Parathyroid adenoma (tissue), 2 donors: ENCODE results near the gene SYT14.

ENCODE experiments used
- H2AFZ ChIP-seq: fragments of 300-600 bp; sonication (generic); one replicate; pipeline ENCODE4 v1.7.0; 2017; ENCODE audit warnings: antibody characterized with exemption, mild to moderate bottlenecking
- H3K27ac ChIP-seq: fragments of 300-600 bp; sonication (generic); one replicate; pipeline ENCODE4 v1.7.0; 2017
- H3K27me3 ChIP-seq: fragments of 300-600 bp; sonication (generic); one replicate; pipeline ENCODE4 v1.7.0; 2017; ENCODE audit warnings: low read length; ENCODE audit not compliant: control insufficient read depth, insufficient read depth
- H3K36me3 ChIP-seq: fragments of 300-600 bp; sonication (generic); one replicate; pipeline ENCODE4 v1.7.0; 2017; ENCODE audit warnings: low read length; ENCODE audit not compliant: control insufficient read depth, insufficient read depth
- H3K4me1 ChIP-seq: fragments of 300-600 bp; sonication (generic); one replicate; pipeline ENCODE4 v1.7.0; 2017; ENCODE audit warnings: control low read depth
- H3K4me2 ChIP-seq: fragments of 300-600 bp; sonication (generic); one replicate; pipeline ENCODE4 v1.7.0; 2017; ENCODE audit warnings: low read length
- H3K4me3 ChIP-seq: fragments of 300-600 bp; sonication (generic); one replicate; pipeline ENCODE4 v1.7.0; 2017; ENCODE audit warnings: low read depth, low read length
- H3K79me2 ChIP-seq: fragments of 300-600 bp; sonication (generic); one replicate; pipeline ENCODE4 v1.7.0; 2017; ENCODE audit warnings: control low read depth
- H3K9ac ChIP-seq: fragments of 300-600 bp; sonication (generic); one replicate; pipeline ENCODE4 v1.7.0; 2017; ENCODE audit warnings: mild to moderate bottlenecking
- H3K9me3 ChIP-seq: fragments of 300-600 bp; sonication (generic); one replicate; pipeline ENCODE4 v1.7.0; 2017; ENCODE audit warnings: low read length; ENCODE audit not compliant: control insufficient read depth
- TF ChIP-seq, protein P1 (sequence below): fragments of 300-600 bp; sonication (generic); IDR thresholded peaks from one replicate; pipeline ENCODE4 v1.7.0; 2017; ENCODE audit warnings: antibody characterized with exemption, mild to moderate bottlenecking
- donor health status: primary hyperparathyroidism.

The SYT14 gene

DNA sequence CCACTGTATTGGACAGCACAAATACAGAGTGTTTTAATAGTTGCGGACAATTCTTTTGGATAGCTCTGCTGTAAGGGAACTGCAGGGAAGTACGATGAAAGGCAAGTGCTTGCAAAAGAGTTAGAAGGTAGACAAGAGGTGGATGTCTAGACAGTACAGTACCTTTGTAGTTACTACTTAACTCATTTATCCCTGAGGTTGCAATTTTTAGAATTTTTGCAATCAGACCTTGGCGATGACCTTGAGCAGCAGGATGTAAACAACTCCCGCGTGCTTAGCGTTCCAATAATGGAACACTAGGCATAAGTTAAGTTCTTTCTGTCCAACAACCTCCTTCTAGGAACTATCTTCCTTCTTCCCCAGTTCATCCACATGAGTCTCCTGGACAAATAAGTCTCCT lies 1.9 kb upstream of the SYT14 start:
- no peaks in the 10 kb centered on the region for H3K9me3 ChIP-seq
- no peaks in the 10 kb centered on the region for H3K36me3 ChIP-seq
- no peak overlapping the region for H3K4me3 ChIP-seq
- H3K4me1 ChIP-seq, result no peaks in the 10 kb centered on the region
- H3K27me3 ChIP-seq, result no peaks in the 10 kb centered on the region
- H2AFZ ChIP-seq, result no peak overlapping the region
- H3K9ac ChIP-seq, result no peak overlapping the region
- TF ChIP-seq, protein P1, sequence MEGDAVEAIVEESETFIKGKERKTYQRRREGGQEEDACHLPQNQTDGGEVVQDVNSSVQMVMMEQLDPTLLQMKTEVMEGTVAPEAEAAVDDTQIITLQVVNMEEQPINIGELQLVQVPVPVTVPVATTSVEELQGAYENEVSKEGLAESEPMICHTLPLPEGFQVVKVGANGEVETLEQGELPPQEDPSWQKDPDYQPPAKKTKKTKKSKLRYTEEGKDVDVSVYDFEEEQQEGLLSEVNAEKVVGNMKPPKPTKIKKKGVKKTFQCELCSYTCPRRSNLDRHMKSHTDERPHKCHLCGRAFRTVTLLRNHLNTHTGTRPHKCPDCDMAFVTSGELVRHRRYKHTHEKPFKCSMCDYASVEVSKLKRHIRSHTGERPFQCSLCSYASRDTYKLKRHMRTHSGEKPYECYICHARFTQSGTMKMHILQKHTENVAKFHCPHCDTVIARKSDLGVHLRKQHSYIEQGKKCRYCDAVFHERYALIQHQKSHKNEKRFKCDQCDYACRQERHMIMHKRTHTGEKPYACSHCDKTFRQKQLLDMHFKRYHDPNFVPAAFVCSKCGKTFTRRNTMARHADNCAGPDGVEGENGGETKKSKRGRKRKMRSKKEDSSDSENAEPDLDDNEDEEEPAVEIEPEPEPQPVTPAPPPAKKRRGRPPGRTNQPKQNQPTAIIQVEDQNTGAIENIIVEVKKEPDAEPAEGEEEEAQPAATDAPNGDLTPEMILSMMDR, result no peak
- H3K79me2 ChIP-seq, result no peaks in the 10 kb centered on the region
- no peak overlapping the region for H3K4me2 ChIP-seq
- H3K27ac ChIP-seq, result no peak overlapping the region

DNA sequence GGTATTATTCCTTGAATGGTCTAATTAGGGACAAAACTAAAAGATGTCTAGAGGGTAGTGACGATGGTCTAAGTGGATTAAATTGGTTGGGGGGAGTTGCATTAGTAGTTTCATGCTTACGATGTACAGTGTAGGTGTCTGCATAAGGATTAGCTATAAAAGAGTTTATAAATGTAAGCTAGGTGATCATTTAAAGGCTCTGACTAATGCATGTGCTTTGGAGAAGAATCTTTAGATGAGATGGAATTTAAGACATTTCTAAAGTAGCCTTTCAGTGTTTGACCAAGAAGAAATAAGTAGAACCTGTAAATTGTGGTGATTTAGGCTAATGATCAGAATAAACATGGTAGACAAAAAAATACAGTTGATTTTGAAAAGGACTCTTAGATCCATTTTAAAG lies 7.4 kb downstream of the SYT14 start:
- no peak overlapping the region for H3K4me2 ChIP-seq
- H3K4me1 ChIP-seq, result no peaks in the 10 kb centered on the region
- H3K79me2 ChIP-seq, result no peaks in the 10 kb centered on the region
- no peak overlapping the region for H3K27ac ChIP-seq
- no peak overlapping the region for H3K9ac ChIP-seq
- no peaks in the 10 kb centered on the region for H3K36me3 ChIP-seq
- no peaks in the 10 kb centered on the region for H3K27me3 ChIP-seq
- no peaks in the 10 kb centered on the region for H3K9me3 ChIP-seq
- H2AFZ ChIP-seq, result no peak overlapping the region
- TF ChIP-seq, protein P1, result no peak
- H3K4me3 ChIP-seq, result no peak overlapping the region

DNA sequence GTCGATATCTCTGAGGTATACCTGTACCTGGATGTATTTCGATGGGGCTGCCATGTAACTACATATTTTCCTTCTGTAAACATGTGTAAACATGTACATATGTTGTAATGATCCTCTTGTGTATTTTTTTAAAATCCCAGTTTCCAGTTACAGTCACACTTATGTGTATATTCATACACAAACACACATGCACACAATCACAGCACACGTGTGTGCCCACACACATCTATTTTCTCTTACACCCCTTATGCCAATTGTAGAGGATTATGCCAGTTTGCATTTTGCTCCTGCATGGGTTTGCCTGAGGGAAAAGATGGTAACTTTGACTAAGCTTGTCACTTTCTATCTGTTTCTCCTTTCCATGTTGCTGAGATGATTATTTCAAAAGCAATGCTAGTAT lies 10.1 kb downstream of the SYT14 start:
- TF ChIP-seq, protein P1, result no peak
- no peaks in the 10 kb centered on the region for H3K9me3 ChIP-seq
- H3K36me3 ChIP-seq, result no peaks in the 10 kb centered on the region
- H3K4me3 ChIP-seq, result no peak overlapping the region
- H3K4me2 ChIP-seq, result no peak overlapping the region
- H3K4me1 ChIP-seq, result no peaks in the 10 kb centered on the region
- H3K79me2 ChIP-seq, result no peaks in the 10 kb centered on the region
- H2AFZ ChIP-seq, result no peak overlapping the region
- no peak overlapping the region for H3K9ac ChIP-seq
- H3K27me3 ChIP-seq, result no peaks in the 10 kb centered on the region
- no peak overlapping the region for H3K27ac ChIP-seq

DNA sequence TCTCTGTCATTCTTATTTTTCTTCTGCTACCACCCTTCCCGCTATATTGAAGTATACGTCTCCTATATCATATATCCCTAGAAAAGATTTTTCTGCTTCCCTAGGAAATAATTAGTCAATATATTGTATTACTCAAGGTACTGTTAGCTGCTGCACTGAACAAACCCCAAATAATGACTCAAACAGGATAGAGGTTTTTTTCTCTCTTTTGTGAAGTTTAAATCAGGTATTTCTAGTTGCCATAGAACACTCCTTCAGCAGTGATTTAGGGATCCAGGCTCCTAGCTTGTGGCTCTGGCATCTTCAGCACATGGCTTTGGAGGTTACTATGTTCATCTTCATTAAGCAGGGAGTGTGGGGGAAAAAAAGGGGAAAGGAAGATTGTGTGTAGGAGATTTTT lies 18.1 kb downstream of the SYT14 start:
- Histone ChIP-seq H3K4me1 (no peaks in the 10 kb centered on the region), H2AFZ (no peak overlapping the region), H3K27me3 (no peaks in the 10 kb centered on the region), H3K9ac (no peak overlapping the region), H3K4me2 (no peak overlapping the region), H3K36me3 (no peaks in the 10 kb centered on the region), H3K4me3 (no peak overlapping the region), H3K9me3 (no peaks in the 10 kb centered on the region), H3K79me2 (no peaks in the 10 kb centered on the region), H3K27ac (no peak overlapping the region)
- TF ChIP-seq, protein P1, result no peak

DNA sequence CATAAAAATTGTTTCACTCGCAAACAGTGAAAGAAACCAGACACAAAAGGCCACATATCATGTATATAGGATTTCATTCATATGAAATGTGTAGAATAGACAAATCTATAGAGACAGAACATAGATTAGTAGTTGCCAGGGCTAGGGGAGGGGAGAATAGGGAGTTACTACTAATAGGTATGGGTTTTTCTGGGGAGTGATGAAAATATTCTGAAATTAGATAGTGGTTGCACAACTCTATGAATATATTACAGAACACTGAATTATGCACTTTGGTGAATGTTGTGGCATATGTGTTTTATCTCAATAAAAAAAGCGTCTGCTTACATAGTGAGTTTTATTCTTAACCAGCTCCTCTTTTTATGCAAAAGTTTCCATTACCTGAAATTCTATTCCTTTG lies 21.6 kb downstream of the SYT14 start:
- Histone ChIP-seq H3K4me2 (no peak overlapping the region), H3K9ac (no peak overlapping the region), H2AFZ (no peak overlapping the region), H3K27ac (no peak overlapping the region), H3K9me3 (no peaks in the 10 kb centered on the region), H3K4me3 (no peak overlapping the region), H3K4me1 (no peaks in the 10 kb centered on the region), H3K79me2 (no peaks in the 10 kb centered on the region), H3K27me3 (no peaks in the 10 kb centered on the region), H3K36me3 (no peaks in the 10 kb centered on the region)
- TF ChIP-seq, protein P1, result no peak
